Testis (tissue), 2 donors: ENCODE data around the gene SIPA1L3.

Experiments used
- CTCF ChIP-seq, 3 experiments: fragments of 450-650 bp in 2 of 3; fragments of 200-600 bp in 1 of 3; sonication (generic) in 1 of 3; IDR thresholded peaks; one replicate each; pipeline ENCODE4 v1.5.1; 2016 to 2019; ENCODE audit warnings: antibody characterized with exemption in 3 of 3, mild to moderate bottlenecking in 2 of 3, moderate library complexity in 1 of 3
- POLR2A ChIP-seq: fragments of 450-650 bp; IDR thresholded peaks from one replicate; pipeline ENCODE4 v1.6.1; 2017; ENCODE audit warnings: antibody characterized with exemption, mild to moderate bottlenecking, moderate library complexity

- no peak for TF ChIP-seq CTCF (IDR thresholded peaks at IDR 0.05)
- TF ChIP-seq POLR2A: no peak
These were observed 123.8 kb downstream of the SIPA1L3 start for GRCh38 chr19:38030686-38031422.
